ENCODE results near the gene KCNIP4.

KCNIP4 gene

DNA sequence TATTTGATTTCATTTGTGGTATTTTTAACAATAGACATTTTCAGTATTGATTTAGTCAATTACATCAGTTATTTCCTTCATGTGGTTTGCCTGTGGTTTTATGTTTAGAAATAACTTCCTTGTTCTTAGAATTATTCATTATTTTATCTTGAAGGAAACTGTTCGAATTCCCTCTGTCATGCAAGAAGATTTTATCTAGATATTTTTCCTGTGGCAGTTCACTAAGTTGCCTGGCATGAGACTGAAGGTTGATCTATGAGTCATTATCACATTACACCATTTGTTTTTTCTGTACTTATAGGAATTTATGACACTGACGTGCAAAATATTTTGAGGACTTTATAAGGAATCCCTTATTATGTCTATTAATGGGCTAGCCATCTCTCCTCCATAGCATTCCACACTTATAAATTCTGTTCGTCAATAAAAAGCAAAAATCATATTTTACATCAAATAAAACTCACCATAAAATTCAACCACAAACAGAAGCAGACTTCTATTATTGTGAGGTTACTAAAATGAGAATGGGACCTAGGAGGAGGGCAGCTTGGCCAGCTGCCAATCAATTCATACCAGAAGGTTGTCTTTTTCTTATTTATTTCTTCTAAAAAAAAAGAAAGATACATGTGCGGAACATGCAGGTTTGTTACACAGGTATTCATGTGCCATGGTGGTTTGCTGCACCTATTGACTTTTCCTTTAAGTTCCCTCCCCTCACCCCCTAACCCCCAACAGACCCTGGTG is 179.0 kb downstream of the KCNIP4 start:
- Histone ChIP-seq H3K36me3 (ENCODE audit: insufficient read depth, insufficient read length, low read length) (no peaks in the 10 kb centered on the region), H3K27me3 (ENCODE audit: insufficient read depth, insufficient read length) (no peaks in the 10 kb centered on the region), H3K4me3 (ENCODE audit: insufficient read length, low read depth) (no peak overlapping the region), H3K4me1 (ENCODE audit: insufficient read depth, insufficient read length) (no peaks in the 10 kb centered on the region), H3K9me3 (ENCODE audit: insufficient read depth, low read length) (no peaks in the 10 kb centered on the region), H3K9ac (ENCODE audit: insufficient read length, low read depth) (no peak overlapping the region)
- TF ChIP-seq SUZ12 (IDR thresholded peaks at IDR 0.05; ENCODE audit: extremely low read depth, insufficient read depth, insufficient read length), result no peak
- no peak for TF ChIP-seq ZNF274 (IDR thresholded peaks at IDR 0.05; ENCODE audit: low read depth, low read length)
- no peak for TF ChIP-seq YY1 (IDR thresholded peaks at IDR 0.05; ENCODE audit: insufficient read depth, insufficient read length)
- DNase-seq (ENCODE audit: low read depth, low spot score), result no peak

DNA sequence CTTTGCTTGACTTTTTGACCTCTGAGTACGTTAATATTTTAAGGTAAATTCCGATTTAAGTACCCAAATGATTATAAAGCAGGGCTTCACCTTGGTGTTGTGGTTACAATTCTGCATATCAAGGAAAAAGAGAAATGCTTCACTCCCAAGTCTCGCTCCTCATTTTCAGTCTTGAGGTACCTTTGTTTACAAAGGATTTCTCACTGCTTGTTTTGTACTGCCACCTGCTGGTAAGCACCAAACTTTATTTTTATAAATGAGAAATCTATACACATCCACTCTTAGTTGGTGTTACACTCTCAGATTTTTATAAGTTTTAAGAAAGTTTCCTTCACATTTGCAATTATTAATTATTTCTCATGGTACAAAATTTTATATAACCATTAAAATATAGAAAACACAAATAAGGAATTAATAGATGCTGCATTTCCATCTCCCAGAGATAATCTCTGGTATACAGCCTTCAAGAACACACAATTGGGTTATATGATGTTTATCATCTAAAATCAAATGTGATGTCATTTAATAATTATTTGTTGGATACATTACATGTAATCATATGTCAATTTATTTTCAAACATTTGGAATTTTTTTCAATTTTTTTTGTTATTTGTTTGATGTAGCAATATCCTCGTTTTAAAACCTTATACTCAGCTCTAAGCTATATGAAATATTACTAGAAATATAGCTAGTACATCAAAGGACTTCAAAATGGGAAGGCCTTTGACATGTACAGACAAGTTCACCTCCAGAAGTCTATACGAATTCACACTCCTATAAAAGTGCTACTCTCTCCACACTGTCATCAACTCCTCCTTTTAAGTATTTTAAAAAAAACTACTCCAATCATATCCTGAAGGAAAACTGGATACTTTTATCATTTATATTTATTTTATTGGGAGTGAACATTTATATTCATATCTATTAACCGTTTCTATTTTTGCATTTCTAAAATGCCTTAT is 179.9 kb downstream of the KCNIP4 start:
- no peaks in the 10 kb centered on the region for H3K27me3 ChIP-seq (ENCODE audit: insufficient read depth, insufficient read length)
- H3K36me3 ChIP-seq (ENCODE audit: insufficient read depth, insufficient read length, low read length), result no peaks in the 10 kb centered on the region
- no peak overlapping the region for H3K4me3 ChIP-seq (ENCODE audit: insufficient read length, low read depth)
- peak; percentile 43 for DNase-seq (ENCODE audit: low read depth, low spot score)
- no peak overlapping the region for H3K9ac ChIP-seq (ENCODE audit: insufficient read length, low read depth)
- no peaks in the 10 kb centered on the region for H3K9me3 ChIP-seq (ENCODE audit: insufficient read depth, low read length)
- TF ChIP-seq ZNF274 (IDR thresholded peaks at IDR 0.05; ENCODE audit: low read depth, low read length) (no peak), YY1 (IDR thresholded peaks at IDR 0.05; ENCODE audit: insufficient read depth, insufficient read length) (no peak), SUZ12 (IDR thresholded peaks at IDR 0.05; ENCODE audit: extremely low read depth, insufficient read depth, insufficient read length) (no peak)
- no peaks in the 10 kb centered on the region for H3K4me1 ChIP-seq (ENCODE audit: insufficient read depth, insufficient read length)

DNA sequence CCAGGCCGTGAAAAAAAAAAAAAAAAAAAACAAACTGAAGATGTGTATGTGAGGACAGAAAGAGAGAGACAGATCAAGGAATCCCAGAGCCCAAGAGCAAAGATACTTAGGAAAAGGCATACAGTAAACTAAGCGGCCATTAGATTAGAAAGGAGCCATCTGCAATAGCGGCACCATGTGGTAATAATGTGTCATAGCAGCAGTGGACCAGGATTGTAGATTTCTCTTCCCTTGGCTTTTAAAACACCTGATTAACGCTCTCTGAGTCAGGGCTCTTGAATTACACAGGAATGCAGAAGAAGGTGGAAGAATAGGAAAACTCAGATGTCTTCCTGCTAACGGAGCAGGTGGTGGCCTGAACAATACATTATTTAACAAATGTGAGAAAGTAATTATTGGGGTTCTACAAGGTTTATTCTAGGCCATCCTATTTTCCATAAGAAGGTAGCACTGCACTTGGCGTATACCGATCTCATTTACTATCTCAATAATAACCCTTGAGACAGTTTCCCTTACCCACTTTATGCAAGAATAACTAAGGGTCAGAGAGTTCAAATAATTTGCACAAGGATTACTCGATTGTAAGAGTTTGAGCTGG is 182.7 kb downstream of the KCNIP4 start:
- H3K36me3 ChIP-seq (ENCODE audit: insufficient read depth, insufficient read length, low read length), result no peaks in the 10 kb centered on the region
- DNase-seq (ENCODE audit: low read depth, low spot score), result peak; percentile 61
- no peak overlapping the region for H3K4me3 ChIP-seq (ENCODE audit: insufficient read length, low read depth)
- no peaks in the 10 kb centered on the region for H3K4me1 ChIP-seq (ENCODE audit: insufficient read depth, insufficient read length)
- H3K9me3 ChIP-seq (ENCODE audit: insufficient read depth, low read length), result no peaks in the 10 kb centered on the region
- no peaks in the 10 kb centered on the region for H3K27me3 ChIP-seq (ENCODE audit: insufficient read depth, insufficient read length)
- H3K9ac ChIP-seq (ENCODE audit: insufficient read length, low read depth), result no peak overlapping the region
- TF ChIP-seq ZNF274 (IDR thresholded peaks at IDR 0.05; ENCODE audit: low read depth, low read length) (no peak), YY1 (IDR thresholded peaks at IDR 0.05; ENCODE audit: insufficient read depth, insufficient read length) (no peak), SUZ12 (IDR thresholded peaks at IDR 0.05; ENCODE audit: extremely low read depth, insufficient read depth, insufficient read length) (no peak)

DNA sequence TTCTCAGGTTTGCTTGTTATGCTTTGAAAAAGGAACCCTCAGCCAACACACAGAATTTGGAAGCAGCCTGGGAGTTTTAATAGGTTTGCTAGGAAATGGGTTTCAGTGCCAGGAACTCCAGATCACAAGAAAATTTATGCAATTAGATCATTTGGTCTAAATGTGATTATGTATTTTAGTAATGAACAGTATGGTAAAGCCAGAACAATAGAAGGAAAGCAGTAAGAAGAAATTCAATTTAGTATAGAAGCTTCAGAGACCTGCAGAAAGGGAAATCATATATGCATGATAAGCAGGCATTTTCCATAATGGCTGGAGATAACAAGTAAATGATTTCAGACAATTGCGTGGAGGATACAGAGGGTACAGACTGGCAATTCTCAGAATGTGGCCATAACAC is 184.7 kb downstream of the KCNIP4 start:
- DNase-seq (ENCODE audit: low read depth, low spot score), result no peak
- no peaks in the 10 kb centered on the region for H3K27me3 ChIP-seq (ENCODE audit: insufficient read depth, insufficient read length)
- H3K4me1 ChIP-seq (ENCODE audit: insufficient read depth, insufficient read length), result no peaks in the 10 kb centered on the region
- TF ChIP-seq YY1 (IDR thresholded peaks at IDR 0.05; ENCODE audit: insufficient read depth, insufficient read length), result no peak
- no peak for TF ChIP-seq ZNF274 (IDR thresholded peaks at IDR 0.05; ENCODE audit: low read depth, low read length)
- no peak for TF ChIP-seq SUZ12 (IDR thresholded peaks at IDR 0.05; ENCODE audit: extremely low read depth, insufficient read depth, insufficient read length)
- H3K4me3 ChIP-seq (ENCODE audit: insufficient read length, low read depth), result no peak overlapping the region
- H3K36me3 ChIP-seq (ENCODE audit: insufficient read depth, insufficient read length, low read length), result no peaks in the 10 kb centered on the region
- H3K9ac ChIP-seq (ENCODE audit: insufficient read length, low read depth), result no peak overlapping the region
- H3K9me3 ChIP-seq (ENCODE audit: insufficient read depth, low read length), result no peaks in the 10 kb centered on the region

DNA sequence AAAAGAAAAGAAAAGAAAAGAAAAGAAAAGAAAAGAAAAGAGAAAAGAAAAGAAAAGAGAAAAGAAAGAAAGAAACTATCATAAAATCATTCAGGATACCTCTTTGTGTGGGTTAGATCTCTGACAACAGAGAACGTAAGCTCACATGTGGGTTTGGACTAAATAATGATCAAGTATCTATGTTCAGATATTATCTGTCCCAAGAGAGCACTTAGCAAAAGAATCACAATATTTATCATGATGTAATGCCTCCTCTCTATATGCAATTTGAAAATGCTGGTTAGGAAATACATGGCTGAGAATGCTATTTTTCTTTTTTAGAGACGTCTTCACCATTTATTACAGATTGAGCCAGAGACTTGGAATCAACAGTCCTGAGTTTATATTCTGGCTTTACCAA is 191.3 kb downstream of the KCNIP4 start:
- no peaks in the 10 kb centered on the region for H3K36me3 ChIP-seq (ENCODE audit: insufficient read depth, insufficient read length, low read length)
- no peaks in the 10 kb centered on the region for H3K9me3 ChIP-seq (ENCODE audit: insufficient read depth, low read length)
- no peaks in the 10 kb centered on the region for H3K4me1 ChIP-seq (ENCODE audit: insufficient read depth, insufficient read length)
- no peak for DNase-seq (ENCODE audit: low read depth, low spot score)
- H3K4me3 ChIP-seq (ENCODE audit: insufficient read length, low read depth), result no peak overlapping the region
- no peak overlapping the region for H3K9ac ChIP-seq (ENCODE audit: insufficient read length, low read depth)
- TF ChIP-seq ZNF274 (IDR thresholded peaks at IDR 0.05; ENCODE audit: low read depth, low read length), result no peak
- no peak for TF ChIP-seq YY1 (IDR thresholded peaks at IDR 0.05; ENCODE audit: insufficient read depth, insufficient read length)
- no peak for TF ChIP-seq SUZ12 (IDR thresholded peaks at IDR 0.05; ENCODE audit: extremely low read depth, insufficient read depth, insufficient read length)
- H3K27me3 ChIP-seq (ENCODE audit: insufficient read depth, insufficient read length), result no peaks in the 10 kb centered on the region

DNA sequence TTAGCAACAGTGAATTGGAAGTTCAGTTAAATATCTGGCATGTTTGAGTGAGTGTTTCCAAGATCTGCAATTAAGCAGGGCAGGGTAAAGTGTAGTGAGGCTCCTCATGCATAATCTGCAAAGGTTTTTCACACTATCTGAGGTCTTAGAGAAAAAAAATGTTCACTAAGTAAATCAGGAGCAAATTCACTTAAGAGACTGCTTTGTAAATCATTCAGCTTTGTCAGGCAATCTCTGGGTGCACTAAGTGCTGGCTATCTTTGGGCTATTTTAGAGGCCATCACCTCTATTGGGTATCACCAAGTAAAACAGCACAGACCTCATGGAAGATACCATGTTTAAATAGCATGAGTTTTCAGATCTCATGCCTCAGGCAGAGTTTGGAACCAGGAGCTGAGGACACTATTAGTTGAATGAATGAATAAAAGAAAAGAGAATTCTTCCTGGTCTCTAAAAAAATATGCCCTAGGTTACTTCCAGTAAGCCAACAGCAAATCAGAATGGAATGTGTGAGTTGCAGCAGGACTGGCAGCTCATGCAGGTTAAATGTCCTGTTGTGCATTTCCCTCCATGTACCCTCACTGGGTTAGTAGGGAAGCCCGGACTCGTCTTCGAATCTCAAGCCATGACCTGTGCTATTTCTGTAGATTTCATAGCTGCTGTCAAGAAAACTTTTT is 195.3 kb downstream of the KCNIP4 start:
- Histone ChIP-seq H3K4me1 (ENCODE audit: insufficient read depth, insufficient read length) (no peaks in the 10 kb centered on the region), H3K36me3 (ENCODE audit: insufficient read depth, insufficient read length, low read length) (no peaks in the 10 kb centered on the region), H3K9me3 (ENCODE audit: insufficient read depth, low read length) (no peaks in the 10 kb centered on the region), H3K4me3 (ENCODE audit: insufficient read length, low read depth) (no peak overlapping the region), H3K27me3 (ENCODE audit: insufficient read depth, insufficient read length) (no peaks in the 10 kb centered on the region), H3K9ac (ENCODE audit: insufficient read length, low read depth) (no peak overlapping the region)
- TF ChIP-seq ZNF274 (IDR thresholded peaks at IDR 0.05; ENCODE audit: low read depth, low read length) (no peak), SUZ12 (IDR thresholded peaks at IDR 0.05; ENCODE audit: extremely low read depth, insufficient read depth, insufficient read length) (no peak)
- no peak for DNase-seq (ENCODE audit: low read depth, low spot score)
